Tibial nerve (tissue), 3 donors: ENCODE data around the gene PAEP.

Experiments used
- POLR2A ChIP-seq, 2 donors: fragments of 450-650 bp; IDR thresholded peaks; one replicate each; pipeline ENCODE4 v1.6.1; 2017; ENCODE audit warnings: antibody characterized with exemption in 2 of 2, mild to moderate bottlenecking in 2 of 2, moderate library complexity in 2 of 2
- TF ChIP-seq, protein P1 (sequence below), 5 experiments: fragments of 200-600 bp in 3 of 5; fragments of 450-650 bp in 2 of 5; sonication (generic) in 3 of 5; IDR thresholded peaks; one replicate each; pipeline ENCODE4 v1.5.1; 2016 to 2019; ENCODE audit warnings: antibody characterized with exemption in 5 of 5, mild to moderate bottlenecking in 3 of 5, moderate library complexity in 2 of 5

DNA sequence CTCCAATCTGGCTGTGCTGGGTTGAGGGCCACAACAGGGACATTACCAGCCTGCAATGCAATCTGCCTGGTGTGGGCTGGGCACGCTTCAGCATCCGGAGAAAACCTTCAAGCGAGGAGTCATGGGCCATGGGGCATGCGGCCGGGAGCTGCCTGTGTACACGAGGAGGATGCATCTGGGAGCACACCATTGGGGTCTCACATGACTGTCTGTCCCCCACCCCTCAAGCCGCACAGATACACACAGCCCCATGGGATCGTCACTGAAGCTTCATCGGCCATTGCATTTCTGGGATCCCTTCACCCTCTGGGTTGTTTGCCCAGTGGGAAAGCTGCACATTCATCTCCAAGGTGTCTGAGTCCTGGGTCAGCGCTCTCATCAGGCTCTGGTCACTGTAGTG lies 30.5 kb upstream of the PAEP start:
- TF ChIP-seq POLR2A (IDR thresholded peaks at IDR 0.05) = no peak
- TF ChIP-seq, protein P1, sequence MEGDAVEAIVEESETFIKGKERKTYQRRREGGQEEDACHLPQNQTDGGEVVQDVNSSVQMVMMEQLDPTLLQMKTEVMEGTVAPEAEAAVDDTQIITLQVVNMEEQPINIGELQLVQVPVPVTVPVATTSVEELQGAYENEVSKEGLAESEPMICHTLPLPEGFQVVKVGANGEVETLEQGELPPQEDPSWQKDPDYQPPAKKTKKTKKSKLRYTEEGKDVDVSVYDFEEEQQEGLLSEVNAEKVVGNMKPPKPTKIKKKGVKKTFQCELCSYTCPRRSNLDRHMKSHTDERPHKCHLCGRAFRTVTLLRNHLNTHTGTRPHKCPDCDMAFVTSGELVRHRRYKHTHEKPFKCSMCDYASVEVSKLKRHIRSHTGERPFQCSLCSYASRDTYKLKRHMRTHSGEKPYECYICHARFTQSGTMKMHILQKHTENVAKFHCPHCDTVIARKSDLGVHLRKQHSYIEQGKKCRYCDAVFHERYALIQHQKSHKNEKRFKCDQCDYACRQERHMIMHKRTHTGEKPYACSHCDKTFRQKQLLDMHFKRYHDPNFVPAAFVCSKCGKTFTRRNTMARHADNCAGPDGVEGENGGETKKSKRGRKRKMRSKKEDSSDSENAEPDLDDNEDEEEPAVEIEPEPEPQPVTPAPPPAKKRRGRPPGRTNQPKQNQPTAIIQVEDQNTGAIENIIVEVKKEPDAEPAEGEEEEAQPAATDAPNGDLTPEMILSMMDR (IDR thresholded peaks at IDR 0.05) = no peak
